ENCODE results near the gene ELFN2. TPM values are rescaled to one million over a fixed set of nuclear protein-coding genes. Genes with fewer than 3 reads are reported as not detected.

ELFN2 gene, protein sequence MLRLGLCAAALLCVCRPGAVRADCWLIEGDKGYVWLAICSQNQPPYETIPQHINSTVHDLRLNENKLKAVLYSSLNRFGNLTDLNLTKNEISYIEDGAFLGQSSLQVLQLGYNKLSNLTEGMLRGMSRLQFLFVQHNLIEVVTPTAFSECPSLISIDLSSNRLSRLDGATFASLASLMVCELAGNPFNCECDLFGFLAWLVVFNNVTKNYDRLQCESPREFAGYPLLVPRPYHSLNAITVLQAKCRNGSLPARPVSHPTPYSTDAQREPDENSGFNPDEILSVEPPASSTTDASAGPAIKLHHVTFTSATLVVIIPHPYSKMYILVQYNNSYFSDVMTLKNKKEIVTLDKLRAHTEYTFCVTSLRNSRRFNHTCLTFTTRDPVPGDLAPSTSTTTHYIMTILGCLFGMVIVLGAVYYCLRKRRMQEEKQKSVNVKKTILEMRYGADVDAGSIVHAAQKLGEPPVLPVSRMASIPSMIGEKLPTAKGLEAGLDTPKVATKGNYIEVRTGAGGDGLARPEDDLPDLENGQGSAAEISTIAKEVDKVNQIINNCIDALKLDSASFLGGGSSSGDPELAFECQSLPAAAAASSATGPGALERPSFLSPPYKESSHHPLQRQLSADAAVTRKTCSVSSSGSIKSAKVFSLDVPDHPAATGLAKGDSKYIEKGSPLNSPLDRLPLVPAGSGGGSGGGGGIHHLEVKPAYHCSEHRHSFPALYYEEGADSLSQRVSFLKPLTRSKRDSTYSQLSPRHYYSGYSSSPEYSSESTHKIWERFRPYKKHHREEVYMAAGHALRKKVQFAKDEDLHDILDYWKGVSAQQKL
- total RNA-seq: 1 to 10 TPM in 3 of 4 donors, under 1 TPM in 1; 0.30 to 4.4 (median 3.1) TPM

DNA sequence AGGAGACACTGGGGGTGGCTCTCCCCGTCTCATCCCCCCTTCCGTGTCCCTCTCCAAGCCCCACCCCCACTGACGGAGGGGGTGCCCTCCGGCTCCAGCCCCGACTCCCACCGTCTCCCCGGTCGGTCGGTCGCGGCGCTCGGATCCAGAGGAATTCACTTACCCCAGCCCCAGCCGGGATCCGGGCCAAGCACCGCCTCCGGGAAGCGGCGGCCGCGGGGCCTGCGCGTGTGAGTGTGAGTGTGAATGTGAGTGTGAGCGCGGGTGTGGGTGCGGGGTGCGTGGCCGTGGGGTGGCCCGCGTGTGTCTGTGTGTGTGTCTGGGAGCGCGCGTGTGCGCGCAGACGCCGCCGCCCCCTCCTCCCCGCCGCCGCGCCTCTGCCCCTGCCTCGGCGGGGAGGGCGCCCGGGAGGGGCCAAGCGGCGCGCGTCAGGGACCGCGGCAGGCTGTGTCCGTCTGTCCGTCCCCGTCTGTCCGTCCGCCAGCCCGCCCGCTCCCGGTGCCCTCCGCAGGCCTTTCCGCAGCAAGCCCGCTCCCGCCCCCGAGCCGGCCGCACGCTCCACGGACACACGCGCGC is at the start of gene ELFN2:
TSS of gene ELFN2 (minus strand) at position 345 of the 576 bp plus-strand sequence. CDS start 51,945 bp downstream, outside the sequence.
- Histone ChIP-seq H3K27me3 (peaks cover 3 to 92% of the 10 kb centered on the region in 2 donors), H3K4me3 (peak within 1 kb of the TSS in 3 of 4 donors; percentile 25 to 56 (median 31)), H3K9me3 (peaks cover 0 to 3% (median 0%) of the 10 kb centered on the region in 4 donors), H3K4me1 (peaks cover 0 to 26% (median 5%) of the 10 kb centered on the region in 4 donors), H3K36me3 (no peaks in the 10 kb centered on the region), H3K27ac (no peak within 1 kb of the TSS)
- TF ChIP-seq, protein P1, sequence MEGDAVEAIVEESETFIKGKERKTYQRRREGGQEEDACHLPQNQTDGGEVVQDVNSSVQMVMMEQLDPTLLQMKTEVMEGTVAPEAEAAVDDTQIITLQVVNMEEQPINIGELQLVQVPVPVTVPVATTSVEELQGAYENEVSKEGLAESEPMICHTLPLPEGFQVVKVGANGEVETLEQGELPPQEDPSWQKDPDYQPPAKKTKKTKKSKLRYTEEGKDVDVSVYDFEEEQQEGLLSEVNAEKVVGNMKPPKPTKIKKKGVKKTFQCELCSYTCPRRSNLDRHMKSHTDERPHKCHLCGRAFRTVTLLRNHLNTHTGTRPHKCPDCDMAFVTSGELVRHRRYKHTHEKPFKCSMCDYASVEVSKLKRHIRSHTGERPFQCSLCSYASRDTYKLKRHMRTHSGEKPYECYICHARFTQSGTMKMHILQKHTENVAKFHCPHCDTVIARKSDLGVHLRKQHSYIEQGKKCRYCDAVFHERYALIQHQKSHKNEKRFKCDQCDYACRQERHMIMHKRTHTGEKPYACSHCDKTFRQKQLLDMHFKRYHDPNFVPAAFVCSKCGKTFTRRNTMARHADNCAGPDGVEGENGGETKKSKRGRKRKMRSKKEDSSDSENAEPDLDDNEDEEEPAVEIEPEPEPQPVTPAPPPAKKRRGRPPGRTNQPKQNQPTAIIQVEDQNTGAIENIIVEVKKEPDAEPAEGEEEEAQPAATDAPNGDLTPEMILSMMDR (IDR thresholded peaks at IDR 0.05): no peak
- TF ChIP-seq EP300 (IDR thresholded peaks at IDR 0.05) (no peak), POLR2A (IDR thresholded peaks at IDR 0.05) (no peak)
- WGBS, 2 donors: 0% methylated on average over 12 to 14 of the region's 72 CpGs
- DNase-seq (ENCODE audit: low spot score in 2 of 2): no peak

DNA sequence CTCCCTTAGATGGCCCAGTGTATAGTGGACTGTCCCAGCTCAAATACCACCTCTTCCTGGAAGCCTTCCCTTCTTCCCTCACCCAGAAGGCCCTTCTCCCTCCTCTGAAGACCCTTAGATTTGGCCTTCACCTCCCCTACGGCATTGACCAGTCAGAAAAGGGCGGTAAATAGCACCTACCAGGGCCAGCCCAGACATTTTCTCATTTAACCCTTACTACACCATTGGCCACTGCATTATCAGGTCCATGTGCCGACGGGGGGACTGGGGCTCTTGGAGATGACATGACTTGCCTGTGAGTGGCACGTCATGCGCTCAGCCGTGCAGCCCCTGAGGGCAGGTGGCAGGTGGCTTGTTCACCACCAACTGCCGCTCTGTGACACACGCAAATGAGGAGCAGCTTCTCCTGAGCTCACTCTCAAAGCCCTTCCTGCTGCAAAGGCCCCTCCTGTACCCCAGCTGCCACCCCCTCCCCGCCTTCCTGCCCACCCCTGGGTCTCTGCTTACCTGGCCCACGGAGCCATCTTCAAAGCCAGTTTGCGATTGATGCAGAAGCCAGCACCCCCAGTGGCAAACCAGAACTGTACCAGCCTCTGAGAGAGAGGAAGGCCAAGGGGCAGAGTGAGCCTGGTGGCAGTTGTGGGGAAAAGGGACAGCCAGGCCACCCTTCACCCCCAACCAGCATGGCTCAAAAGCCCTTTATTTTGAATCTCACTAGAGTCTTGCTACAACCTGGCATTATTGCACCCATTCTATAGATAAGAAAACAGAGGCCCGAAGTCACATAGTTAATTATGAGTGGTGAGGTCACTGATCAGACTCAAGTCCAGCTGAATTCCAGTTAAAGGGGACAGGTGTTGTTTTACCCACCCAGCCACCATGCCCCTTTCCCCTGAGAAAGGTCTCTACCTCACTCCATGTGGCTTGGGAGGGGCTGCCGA is 49.4 kb upstream of the ELFN2 start:
- WGBS, 2 donors: 71% methylated on average over 14 of the region's 14 CpGs
- DNase-seq (ENCODE audit: low spot score in 2 of 2): no peak
- Histone ChIP-seq H3K4me3 (no peak overlapping the region), H3K4me1 (no peaks in the 10 kb centered on the region), H3K36me3 (peaks cover 0 to 18% (median 0%) of the 10 kb centered on the region in 3 donors), H3K9me3 (no peaks in the 10 kb centered on the region), H3K27ac (no peak overlapping the region), H3K27me3 (peaks cover 0 to 32% of the 10 kb centered on the region in 2 donors)
- TF ChIP-seq POLR2A (IDR thresholded peaks at IDR 0.05): no peak
- TF ChIP-seq, protein P1 (IDR thresholded peaks at IDR 0.05): no peak
- TF ChIP-seq EP300 (IDR thresholded peaks at IDR 0.05): no peak

DNA sequence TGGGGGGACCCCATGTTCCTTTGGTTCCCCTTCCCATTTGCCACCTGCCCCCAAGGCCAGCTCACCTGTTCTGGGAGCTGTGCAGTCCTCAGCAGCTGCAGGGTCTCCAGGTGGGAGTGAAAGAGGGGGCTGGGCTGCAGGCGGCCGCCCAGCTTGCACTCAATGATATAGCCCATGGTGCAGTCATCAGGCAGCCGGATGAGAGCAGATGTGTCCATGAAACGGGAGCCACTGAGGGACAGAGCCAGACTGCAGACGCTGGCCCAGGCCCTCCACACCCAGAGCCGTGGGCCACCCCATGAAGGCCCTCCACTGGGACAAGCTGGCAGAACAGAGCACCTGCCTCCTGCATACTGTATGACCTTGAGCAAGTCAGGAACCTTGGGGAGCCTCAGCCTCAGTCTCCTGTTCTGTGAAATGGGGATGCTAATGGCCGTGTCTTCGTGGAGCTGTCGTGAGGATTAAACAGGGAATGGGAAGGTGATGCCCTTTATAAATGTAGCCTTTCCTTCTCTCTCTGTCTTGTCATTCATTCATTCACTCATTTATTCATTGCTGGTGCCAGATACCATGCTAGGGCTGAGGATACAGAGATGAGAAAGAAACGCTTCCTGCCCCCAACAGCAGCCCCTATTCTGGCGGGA is 47.3 kb upstream of the ELFN2 start:
- Histone ChIP-seq H3K27me3 (peaks cover 0 to 32% of the 10 kb centered on the region in 2 donors), H3K4me3 (no peak overlapping the region), H3K4me1 (no peaks in the 10 kb centered on the region), H3K9me3 (no peaks in the 10 kb centered on the region), H3K27ac (no peak overlapping the region), H3K36me3 (peaks cover 0 to 18% (median 0%) of the 10 kb centered on the region in 3 donors)
- 72 to 77% methylated on average over 11 of the region's 11 CpGs for WGBS, 2 donors
- DNase-seq (ENCODE audit: low spot score in 2 of 2): no peak
- TF ChIP-seq, protein P1 (IDR thresholded peaks at IDR 0.05): no peak
- TF ChIP-seq EP300 (IDR thresholded peaks at IDR 0.05) (no peak), POLR2A (IDR thresholded peaks at IDR 0.05) (no peak)

DNA sequence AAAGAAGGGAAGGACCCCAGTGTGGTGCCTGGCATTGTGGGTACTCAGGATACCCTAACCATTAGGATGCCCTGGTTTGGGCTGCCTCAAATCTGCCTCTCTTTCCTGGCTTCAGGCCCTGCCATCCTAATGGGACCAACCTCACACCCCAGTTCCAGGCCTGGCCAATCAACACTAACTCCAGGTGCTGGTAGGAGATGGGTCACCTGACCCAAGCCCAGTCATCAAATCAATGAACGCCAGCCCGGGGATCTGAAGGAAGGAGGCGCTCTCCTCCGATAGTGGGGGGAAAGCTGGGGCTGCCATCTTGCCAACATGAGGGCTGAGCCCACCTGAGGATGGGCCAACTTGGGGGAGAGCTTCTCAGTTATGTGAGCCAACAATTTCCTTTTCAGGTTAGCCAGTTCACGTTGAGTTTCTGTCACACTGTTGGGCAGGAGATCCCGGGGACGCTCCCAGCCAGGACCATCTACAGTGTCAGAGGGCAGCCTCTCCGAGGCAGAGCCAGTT is 46.2 kb upstream of the ELFN2 start:
- H3K36me3 ChIP-seq: peaks cover 0 to 11% (median 0%) of the 10 kb centered on the region in 3 donors
- no peak for DNase-seq (ENCODE audit: low spot score in 2 of 2)
- H3K27me3 ChIP-seq: peaks cover 0 to 32% of the 10 kb centered on the region in 2 donors
- no peaks in the 10 kb centered on the region for H3K9me3 ChIP-seq
- H3K27ac ChIP-seq: no peak overlapping the region
- H3K4me1 ChIP-seq: no peaks in the 10 kb centered on the region
- no peak overlapping the region for H3K4me3 ChIP-seq
- WGBS, 2 donors: 77 to 92% methylated on average over 6 to 8 of the region's 8 CpGs
- no peak for TF ChIP-seq POLR2A (IDR thresholded peaks at IDR 0.05)
- no peak for TF ChIP-seq EP300 (IDR thresholded peaks at IDR 0.05)
- TF ChIP-seq, protein P1 (IDR thresholded peaks at IDR 0.05): no peak

All from tibial nerve (tissue), 4 donors.